SK-N-SH (cell line): Measurements from ENCODE around the gene AMPH.

Experiments used
- CTCF ChIP-seq: fragments of 200-600 bp; sonication (generic); IDR thresholded peaks from 2 replicates; pipeline ENCODE4 v1.6.1; 2017; ENCODE audit warnings: antibody characterized with exemption, mild to moderate bottlenecking, moderate library complexity
- EP300 ChIP-seq, 2 experiments: IDR thresholded peaks; 2 replicates each; pipeline versions ENCODE4 v1.4.0 to v1.6.1; 2012; ENCODE audit warnings: borderline replicate concordance in 1 of 2, low read depth in 1 of 2, low read length in 1 of 2
- EZH2phosphoT487 ChIP-seq: fragments of 200-600 bp; sonication (generic); IDR thresholded peaks from 2 replicates; pipeline ENCODE4 v1.6.1; 2017; ENCODE audit warnings: low read depth, mixed run types, mild to moderate bottlenecking, antibody characterized with exemption, moderate library complexity, borderline replicate concordance
- JUND ChIP-seq: IDR thresholded peaks from 2 replicates; pipeline ENCODE4 v1.4.0; 2012
- PBX3 ChIP-seq: IDR thresholded peaks from 2 replicates; pipeline ENCODE4; 2012
- POLR2AphosphoS5 ChIP-seq: IDR thresholded peaks from 2 replicates; pipeline ENCODE4 v1.6.1; 2012; ENCODE audit warnings: low read depth, low read length
- YY1 ChIP-seq: IDR thresholded peaks from 2 replicates; pipeline ENCODE4 v1.4.0; 2012; ENCODE audit warnings: low read depth, mild to moderate bottlenecking

- TF ChIP-seq JUND (no peak), EZH2phosphoT487 (no peak), YY1 (no peak), CTCF (no peak), PBX3 (no peak), POLR2AphosphoS5 (no peak), EP300 (IDR thresholded peaks at IDR 0.05; ENCODE audit: borderline replicate concordance in 1 of 2, low read depth in 1 of 2, low read length in 1 of 2) (no peak)
Observed at GRCh38 chr7:38438970-38439369, 192.2 kb downstream of the AMPH start.
